Hindlimb muscle (tissue), 1 donor: ENCODE results near the gene GALE. TPM values are rescaled to one million over a fixed set of nuclear protein-coding genes. Genes with fewer than 3 reads are reported as not detected.
A peak's percentile ranks its signal among the peaks of the same experiment; 100 is the strongest.
"Not testable (repeated sequence)": the region's sequence is repeated elsewhere in the genome, so short reads cannot be mapped to it uniquely, and the experiment has no call there.

Experiments
- DNase-seq: peaks from one replicate; pipeline ENCODE4 v3.0.0-alpha.2; 2013
- polyA plus RNA-seq: library from polyadenylated mRNA; unstranded; fragments of 120-200 nt; gene quantifications from one replicate; pipeline ENCODE4 v1.2.1, GENCODE V29; 2013; ENCODE audit not compliant: insufficient read length

Gene GALE
- polyA plus RNA-seq, 1 donor, result 26.9 TPM

DNA sequence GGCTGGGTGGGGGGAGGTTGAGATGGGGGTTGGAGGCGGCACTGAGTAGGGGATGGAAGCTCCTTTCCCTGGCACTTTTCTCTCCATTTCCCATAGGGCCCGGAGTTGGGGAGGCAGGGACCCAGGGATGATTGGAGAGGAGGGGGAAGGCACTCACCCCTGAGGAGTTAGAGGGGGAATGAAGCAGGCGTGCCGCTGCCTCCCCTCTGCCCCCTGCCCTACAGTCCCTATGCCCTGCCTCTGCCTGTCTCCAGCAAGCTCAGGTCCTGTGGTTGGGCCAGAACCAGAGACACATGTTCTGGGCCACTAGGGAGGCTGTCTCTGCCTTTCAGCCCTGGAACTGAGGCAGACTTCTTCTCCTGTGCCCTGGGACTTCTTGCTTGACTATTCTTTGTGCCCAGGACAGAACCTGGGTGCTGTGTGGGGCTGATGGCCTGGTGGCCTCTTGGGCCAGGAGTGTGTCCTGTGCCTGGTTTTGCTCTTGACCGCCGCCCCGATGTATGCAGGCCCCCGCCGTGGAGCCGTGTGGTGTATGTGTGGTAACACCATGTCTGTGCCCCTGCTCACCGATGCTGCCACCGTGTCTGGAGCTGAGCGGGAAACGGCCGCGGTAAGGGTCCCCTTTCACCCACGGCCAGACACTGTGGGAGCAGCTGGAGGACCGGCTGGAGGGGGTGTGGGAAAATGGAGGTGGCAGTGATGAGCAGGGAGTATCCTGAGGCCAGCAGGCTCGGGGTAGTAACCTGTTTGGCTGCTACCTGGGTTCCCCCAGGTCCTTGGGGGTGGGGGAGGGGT lies 8.2 kb downstream of the GALE start:
- DNase-seq, result no peak

GRCh38 chr1:23791516-23792047 lies 9.0 kb downstream of the GALE start:
- no peak for DNase-seq

GRCh38 chr1:23790696-23791515 lies 9.6 kb downstream of the GALE start, which contains the start of gene LYPLA2:
LYPLA2 (plus strand) TSS chr1:23791145; CDS start chr1:23792683, 1,538 bp downstream.
- DNase-seq, result peak; percentile 94

- no peak for DNase-seq
Measured at GRCh38 chr1:23788695-23789094, 11.9 kb downstream of the GALE start.

- no peak for DNase-seq
Measured at GRCh38 chr1:23787701-23788100, 12.9 kb downstream of the GALE start.

DNA sequence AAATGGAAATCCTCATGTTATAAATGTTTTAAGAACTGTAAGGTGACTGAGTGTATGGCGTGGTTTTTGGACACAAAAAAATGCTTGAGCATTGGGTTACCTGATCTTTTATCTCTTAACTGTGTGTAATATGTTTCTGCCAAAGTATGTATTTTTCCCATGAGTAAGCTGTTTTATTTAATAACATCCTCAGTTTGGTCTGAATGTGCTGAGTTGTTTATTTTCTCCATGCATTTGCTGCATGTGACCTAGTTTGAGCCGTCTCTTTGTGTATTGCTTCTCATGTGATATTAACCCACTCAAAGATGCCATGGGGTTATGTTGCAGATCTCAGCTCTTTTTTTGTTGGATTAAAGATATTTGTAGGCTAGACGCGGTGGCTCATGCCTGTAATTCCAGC lies 15.7 kb downstream of the GALE start:
- DNase-seq, result no peak

DNA sequence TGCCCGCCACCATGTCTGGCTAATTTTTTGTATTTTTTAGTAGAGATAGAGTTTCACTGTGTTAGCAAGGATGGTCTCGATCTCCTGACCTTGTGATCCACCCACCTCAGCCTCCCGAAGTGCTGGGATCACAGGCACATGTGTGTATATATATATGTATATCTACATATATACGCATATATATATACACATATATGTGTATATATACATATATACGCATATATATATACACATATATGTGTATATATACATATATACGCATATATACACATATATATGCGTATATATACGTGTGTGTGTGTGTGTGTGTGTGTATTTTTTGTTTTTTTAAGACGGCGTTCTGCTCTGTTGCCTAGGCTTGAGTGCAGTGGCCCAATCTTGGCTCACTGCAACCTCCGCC lies 17.4 kb downstream of the GALE start:
- DNase-seq, result not testable (repeated sequence)

GRCh38 chr1:23779826-23780371 lies 20.7 kb downstream of the GALE start:
- DNase-seq, result no peak

DNA sequence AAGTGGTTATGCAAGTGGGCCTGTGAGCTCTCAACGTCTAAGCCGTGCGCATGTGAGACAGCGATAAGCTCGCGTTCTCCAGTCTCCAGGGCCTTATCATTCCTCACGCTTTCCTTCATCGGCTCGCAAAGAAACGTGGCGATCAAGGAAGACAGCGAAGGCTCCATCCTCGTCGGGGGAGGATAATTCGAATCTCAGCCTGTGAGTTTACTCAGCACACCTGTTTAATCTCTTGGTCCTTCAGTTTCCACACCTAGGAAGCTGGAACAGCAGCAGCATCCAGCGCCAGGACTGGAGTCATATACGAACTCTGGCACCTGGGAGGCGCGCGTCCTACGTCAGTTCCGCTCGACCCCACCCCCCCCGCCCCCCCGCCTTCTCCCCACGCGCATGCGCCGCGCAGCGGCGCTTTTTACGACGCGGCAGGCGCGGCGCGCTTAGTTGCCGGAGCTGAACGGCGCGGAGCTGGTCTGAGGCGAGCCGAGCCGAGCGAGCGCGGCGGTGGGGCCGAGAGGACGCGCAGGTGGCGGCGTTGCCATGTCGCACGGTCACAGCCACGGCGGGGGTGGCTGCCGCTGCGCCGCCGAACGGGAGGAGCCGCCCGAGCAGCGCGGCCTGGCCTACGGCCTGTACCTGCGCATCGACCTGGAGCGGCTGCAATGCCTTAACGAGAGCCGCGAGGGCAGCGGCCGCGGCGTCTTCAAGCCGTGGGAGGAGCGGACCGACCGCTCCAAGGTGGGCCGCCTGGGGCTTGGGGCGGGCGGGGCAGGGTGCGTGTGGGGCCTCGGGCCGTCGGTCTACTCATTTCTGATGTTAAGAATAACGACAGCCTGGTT lies 22.4 kb downstream of the GALE start, which contains the start of gene PITHD1:
Gene PITHD1, plus strand, starts transcription at position 440 of the 836 bp plus-strand sequence. Its CDS starts 98 bp downstream, at position 538.
- DNase-seq, result peak; percentile 88

GRCh38 chr1:23776217-23776616 lies 24.3 kb downstream of the GALE start:
- DNase-seq, result no peak

GRCh38 chr1:23774174-23774880 lies 26.2 kb downstream of the GALE start:
- DNase-seq, result no peak

DNA sequence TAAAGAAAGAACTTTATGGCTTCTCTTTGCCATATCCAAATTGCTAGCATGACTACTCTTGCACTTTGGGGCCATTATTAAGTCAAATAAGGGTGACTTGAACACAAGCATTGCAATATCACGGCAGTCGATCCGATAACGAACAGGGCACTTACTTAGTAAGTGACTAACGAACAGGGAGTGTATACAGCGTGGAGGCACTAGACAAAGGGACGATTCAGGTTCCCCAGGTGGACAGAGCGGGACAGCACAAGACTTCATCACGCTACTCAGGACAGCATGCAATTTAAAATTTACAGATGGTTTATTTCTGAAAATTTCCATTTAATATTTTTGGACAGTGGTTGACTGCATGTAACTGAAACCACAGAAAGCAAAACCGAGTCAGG lies 27.7 kb downstream of the GALE start:
- DNase-seq, result no peak

DNA sequence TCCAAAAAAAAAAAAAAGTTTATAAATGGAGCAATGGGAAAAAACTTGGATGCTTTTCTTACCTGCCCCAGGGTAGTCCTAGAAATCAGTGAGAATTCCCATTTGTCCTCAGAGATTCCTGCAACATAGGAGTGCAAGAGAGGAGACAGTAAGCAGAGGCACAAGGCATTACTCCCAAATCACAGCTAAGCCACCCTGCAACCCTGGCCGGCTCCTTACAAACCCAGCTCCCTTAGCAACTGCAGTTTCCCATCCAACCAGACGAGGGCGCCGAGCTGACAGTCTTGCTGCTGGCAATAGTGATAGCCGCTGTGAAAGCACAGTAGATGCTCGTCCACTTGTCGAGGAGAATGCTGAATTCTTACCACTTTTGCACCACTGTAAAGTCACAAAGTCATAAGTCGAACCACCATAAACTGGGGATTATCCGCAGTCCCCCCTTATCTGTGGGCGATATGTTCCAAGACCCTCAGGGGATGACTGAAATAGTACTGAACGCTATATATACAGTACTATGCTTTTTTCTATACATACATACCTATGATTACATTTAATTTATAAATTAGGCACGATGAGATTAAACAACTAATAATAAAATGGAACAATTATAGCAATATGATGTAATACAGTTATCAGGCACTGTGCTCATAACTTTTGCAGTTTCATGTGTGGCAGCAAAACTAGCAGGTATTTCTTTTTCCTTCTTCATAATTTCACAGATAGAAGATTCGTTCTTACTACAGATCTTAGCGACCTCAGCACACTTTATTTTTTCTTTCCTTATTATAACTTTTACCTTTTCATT lies 28.3 kb downstream of the GALE start:
- DNase-seq, result peak; percentile 78

- no peak for DNase-seq
Measured at GRCh38 chr1:23768733-23769132, 31.8 kb downstream of the GALE start.

DNA sequence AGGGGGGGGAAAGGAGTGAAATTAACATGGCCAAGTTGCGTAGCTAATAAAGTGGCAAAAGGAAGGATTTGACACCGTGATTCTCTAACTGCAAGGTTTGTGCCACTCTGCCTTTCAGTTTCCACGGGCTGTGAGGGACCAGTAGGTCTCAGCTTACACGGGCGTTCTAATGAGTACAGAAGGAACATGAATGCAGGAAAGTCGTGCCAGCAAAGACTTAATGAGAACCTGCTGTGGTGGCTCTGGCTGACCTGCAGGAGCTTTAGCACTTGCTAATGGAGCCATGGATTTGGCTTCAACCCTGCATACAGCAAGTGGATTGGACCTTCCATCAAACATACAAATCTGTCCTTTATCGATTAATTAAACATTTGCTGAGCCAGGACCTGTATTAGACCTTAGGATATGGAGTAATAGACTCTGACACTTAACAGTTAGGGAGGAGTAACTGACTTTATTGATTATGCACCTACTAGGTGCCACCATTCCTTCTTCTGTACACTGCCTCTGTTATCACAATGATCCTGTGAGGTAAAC lies 37.4 kb downstream of the GALE start:
- DNase-seq, result no peak

- no peak for DNase-seq
Measured at GRCh38 chr1:23759277-23759676, 41.3 kb downstream of the GALE start.

- DNase-seq, result no peak
Measured at GRCh38 chr1:23757812-23758211, 42.7 kb downstream of the GALE start.

- no peak for DNase-seq
Measured at GRCh38 chr1:23756676-23757075, 43.9 kb downstream of the GALE start.

DNA sequence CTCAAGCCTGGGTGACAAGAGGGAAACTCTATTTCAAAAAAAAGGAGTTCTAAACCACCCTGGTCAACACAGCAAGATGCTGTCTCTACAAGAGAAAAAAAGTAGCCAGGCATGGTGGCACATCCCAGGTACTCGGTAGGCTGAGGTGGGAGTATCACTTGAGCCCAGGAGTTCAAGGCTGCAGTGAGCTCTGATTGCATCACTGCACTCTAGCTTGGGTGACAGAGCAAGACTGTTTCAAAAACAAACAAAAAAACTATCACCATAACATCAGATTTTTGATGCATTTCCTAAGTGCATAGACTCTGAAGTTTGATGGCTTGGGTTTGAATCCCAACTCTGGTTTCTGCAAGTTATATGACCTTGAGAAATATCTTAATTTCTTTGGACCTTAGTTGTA lies 47.6 kb downstream of the GALE start:
- no peak for DNase-seq

DNA sequence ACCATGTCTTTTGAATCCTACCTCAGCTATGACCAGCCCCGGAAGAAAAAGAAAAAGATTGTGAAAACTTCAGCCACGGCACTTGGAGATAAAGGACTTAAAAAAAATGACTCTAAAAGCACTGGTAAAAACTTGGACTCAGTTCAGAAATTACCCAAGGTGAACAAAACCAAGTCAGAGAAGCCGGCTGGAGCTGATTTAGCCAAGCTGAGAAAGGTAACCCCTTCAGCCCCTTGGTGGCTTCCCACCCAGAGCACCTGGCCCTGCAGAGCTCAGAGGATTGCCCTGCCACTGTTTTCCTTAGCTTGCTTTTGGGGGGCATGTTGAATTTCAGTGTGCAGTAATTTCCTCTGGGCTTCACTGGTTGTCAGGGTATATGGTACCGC lies 48.7 kb downstream of the GALE start:
- no peak for DNase-seq
